Measurements from ENCODE around the gene UVSSA.

The UVSSA gene

DNA sequence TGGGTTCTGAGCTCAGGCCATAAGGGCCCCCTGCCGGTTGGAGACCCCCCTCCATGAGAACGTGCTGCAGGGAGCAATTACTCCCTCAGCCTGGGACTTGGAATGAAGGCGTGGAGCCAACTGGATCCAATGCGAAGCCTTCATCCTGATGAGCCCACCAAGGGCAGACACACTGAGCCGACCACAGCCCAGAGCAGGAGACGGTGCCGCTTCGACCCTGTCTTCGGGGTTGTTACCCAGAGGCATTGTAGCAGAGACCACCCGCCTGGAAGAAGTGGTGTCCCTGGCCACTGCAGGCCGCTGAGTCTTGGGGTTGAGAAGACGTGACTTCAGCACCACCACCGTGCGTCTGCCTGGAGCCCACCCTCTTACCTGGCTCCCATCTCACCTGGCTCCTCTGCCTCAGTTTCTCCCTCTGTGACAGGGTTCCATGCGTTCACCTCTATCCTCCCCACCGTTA lies 66.2 kb downstream of the UVSSA start:
- ChIA-PET CTCF (no interaction called here), POLR2A (no interaction called here)
- no peak for DNase-seq (ENCODE audit: extremely low spot score)
- TF ChIP-seq, protein P1, sequence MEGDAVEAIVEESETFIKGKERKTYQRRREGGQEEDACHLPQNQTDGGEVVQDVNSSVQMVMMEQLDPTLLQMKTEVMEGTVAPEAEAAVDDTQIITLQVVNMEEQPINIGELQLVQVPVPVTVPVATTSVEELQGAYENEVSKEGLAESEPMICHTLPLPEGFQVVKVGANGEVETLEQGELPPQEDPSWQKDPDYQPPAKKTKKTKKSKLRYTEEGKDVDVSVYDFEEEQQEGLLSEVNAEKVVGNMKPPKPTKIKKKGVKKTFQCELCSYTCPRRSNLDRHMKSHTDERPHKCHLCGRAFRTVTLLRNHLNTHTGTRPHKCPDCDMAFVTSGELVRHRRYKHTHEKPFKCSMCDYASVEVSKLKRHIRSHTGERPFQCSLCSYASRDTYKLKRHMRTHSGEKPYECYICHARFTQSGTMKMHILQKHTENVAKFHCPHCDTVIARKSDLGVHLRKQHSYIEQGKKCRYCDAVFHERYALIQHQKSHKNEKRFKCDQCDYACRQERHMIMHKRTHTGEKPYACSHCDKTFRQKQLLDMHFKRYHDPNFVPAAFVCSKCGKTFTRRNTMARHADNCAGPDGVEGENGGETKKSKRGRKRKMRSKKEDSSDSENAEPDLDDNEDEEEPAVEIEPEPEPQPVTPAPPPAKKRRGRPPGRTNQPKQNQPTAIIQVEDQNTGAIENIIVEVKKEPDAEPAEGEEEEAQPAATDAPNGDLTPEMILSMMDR (IDR thresholded peaks at IDR 0.05; ENCODE audit: control extremely low read depth, extremely low read depth, low read depth, missing control alignments): no peak

- TF ChIP-seq, protein P1 (IDR thresholded peaks at IDR 0.05; ENCODE audit: control extremely low read depth, extremely low read depth, low read depth, missing control alignments): no peak
- POLR2A ChIA-PET: no interaction called here
- CTCF ChIA-PET: no interaction called here
- no peak for DNase-seq (ENCODE audit: extremely low spot score)
Measured at GRCh38 chr4:1413687-1414479, 66.9 kb downstream of the UVSSA start.

DNA sequence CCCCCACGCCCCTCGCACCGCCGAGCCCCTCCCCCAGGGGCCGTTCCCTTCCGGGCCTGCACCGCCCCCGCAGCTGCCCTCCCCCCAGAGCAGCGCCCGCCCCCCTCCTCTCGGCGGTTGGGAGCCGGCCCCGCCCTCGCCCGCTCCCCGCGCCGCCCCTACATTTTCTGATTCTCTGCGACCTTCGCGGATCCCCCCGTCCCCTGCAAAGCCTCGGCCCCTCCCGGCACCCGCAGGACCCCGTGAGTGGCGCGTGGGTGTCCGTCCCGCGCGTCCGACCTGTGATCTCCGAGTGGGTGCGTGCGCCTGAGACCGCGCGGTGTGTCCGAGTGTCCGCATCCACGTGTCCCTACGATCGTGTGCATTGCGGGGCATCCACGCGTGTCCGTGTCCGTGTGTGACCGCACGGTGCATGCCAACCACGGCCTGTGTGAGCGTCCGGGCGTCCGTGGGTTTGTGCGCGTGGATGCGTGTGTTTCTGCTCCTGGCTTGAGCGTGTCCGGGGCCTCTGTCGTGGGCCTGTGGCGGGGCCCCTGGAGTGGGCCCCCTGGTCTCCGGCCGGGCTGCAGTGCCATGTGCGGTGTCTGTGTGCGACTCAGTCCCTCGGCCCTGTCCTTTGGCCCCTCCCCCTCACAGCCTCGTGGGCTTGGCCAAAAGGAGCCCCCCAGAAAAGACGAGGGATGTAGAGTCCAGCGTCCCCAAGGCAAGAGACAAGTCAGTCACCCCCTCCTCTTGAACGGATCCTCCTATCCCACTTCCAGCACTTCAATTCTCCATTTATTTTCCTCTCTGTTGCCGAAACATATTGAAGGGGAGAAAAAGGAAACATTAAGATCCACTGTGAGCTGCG lies 68.0 kb downstream of the UVSSA start:
- ChIA-PET CTCF (no interaction called here), POLR2A (no interaction called here)
- TF ChIP-seq, protein P1 (IDR thresholded peaks at IDR 0.05; ENCODE audit: control extremely low read depth, extremely low read depth, low read depth, missing control alignments): no peak

DNA sequence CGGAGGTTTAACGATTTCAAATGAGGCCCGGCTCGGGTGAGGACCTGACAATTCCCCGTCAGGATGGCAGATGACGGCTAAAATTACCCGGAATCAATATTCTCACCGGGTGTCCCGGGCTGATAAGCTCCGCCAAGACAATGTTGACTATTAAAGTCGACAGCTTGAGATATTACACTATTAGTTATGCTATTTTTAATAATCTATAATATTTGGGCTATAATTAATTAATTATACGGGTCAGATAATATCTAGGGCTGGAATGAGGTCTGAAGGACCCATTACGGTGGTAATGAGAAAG lies 68.6 kb downstream of the UVSSA start:
- TF ChIP-seq, protein P1 (IDR thresholded peaks at IDR 0.05; ENCODE audit: control extremely low read depth, extremely low read depth, low read depth, missing control alignments): no peak
- POLR2A ChIA-PET: no interaction called here
- DNase-seq (ENCODE audit: extremely low spot score): no peak
- CTCF ChIA-PET: no interaction called here

More for the DNA sequence above, 68.0 kb downstream of the UVSSA start:
- no peak for DNase-seq (ENCODE audit: extremely low spot score)

DNA sequence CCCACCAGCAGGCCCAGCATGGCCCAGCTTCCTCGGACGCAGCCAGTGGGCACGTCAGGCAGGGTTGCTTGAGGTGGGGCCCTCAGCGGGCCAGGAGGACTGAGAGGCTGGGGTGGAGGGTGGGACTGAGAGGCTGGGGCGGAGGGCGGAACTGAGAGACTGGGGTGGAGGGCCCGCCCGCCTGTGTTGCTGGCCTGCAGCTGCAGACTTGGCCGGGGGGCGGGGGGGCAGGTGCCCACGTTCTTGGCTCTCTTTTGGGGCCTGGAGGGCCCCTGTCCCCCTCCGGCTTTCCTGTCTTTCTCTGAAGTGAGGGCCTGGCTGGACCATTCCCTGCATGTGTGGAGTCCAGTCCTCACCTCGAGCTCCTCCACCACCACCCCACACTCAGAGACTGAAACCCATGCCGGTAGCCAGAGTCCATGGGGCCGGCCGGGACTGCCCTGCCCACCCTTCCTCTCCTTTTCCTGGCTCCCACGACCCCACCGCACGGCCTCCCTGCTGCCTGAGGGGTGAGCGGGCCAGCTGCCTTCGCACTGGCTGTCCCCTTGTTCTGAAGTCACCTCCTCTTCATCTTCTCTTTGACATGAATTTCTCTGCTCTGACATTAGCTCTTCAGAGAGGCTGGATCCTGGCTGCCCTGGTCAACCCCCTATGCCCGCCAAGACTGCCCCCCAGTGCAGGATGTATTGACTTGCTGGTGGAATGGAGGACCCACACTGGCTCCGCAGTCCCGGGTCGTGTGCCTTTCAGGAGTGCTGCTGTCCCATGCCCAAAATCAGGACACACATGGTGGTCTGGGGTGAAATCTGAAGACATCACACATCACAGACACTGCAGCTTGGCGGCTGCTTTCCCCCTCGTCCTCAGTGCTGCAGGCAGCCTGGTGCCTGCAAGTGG lies 69.3 kb downstream of the UVSSA start:
- DNase-seq (ENCODE audit: extremely low spot score): no peak
- POLR2A ChIA-PET: no interaction called here
- TF ChIP-seq, protein P1 (IDR thresholded peaks at IDR 0.05; ENCODE audit: control extremely low read depth, extremely low read depth, low read depth, missing control alignments): no peak
- CTCF ChIA-PET: no interaction called here

- DNase-seq (ENCODE audit: extremely low spot score): no peak
- TF ChIP-seq, protein P1 (IDR thresholded peaks at IDR 0.05; ENCODE audit: control extremely low read depth, extremely low read depth, low read depth, missing control alignments): no peak
- CTCF ChIA-PET: no interaction called here
- POLR2A ChIA-PET: no interaction called here
Measured at GRCh38 chr4:1416948-1417260, 69.9 kb downstream of the UVSSA start.

All from GM10248 (cell line).